Raji (cell line): ENCODE results near the gene OR1F1.

ENCODE experiments used
- POLR2A ChIP-seq: IDR thresholded peaks from 2 replicates; pipeline ENCODE4 v1.6.1; 2011; ENCODE audit warnings: low read depth, low read length, control low read depth; ENCODE audit not compliant: insufficient read depth

Gene OR1F1

DNA sequence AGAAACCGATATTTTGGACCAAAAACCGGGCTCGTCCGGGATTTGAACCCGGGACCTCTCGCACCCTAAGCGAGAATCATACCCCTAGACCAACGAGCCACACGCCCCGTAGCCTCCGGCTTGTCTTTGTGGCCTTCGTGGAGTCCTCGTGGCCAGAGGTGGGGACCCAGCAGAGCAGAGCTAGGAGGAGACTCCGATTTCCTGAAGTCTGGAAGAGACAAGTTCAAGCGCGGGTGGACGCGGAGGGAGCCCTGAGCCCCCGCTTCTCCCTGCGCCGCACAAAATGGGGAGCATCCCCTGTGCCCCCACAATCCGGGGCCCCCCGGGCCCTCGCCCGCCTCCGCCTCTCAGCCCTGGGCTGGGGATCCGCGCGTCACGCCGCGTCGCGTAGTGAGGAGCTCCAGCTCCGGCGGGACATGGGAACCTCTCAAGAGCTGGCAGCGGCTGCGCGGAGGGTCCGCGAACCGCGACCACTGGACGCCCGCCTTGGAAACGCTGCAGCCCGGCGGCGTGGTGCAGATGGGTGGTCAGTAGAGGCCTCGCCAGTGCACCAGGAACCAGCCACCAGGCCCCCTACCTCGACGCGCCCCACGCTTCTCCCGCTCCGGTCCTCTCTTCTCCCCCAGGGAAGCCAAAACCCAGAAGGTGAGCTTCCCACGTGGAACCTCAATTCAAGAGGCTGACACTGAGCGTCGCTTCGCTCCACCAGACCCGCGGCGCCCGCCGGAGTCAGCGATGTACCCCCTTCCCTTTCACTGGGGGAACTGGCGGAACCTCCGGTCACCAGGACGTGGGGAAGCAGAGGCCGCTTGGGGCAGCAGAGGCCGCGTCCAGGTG, 5.2 kb upstream of the OR1F1 start:
- TF ChIP-seq POLR2A, result no peak

DNA sequence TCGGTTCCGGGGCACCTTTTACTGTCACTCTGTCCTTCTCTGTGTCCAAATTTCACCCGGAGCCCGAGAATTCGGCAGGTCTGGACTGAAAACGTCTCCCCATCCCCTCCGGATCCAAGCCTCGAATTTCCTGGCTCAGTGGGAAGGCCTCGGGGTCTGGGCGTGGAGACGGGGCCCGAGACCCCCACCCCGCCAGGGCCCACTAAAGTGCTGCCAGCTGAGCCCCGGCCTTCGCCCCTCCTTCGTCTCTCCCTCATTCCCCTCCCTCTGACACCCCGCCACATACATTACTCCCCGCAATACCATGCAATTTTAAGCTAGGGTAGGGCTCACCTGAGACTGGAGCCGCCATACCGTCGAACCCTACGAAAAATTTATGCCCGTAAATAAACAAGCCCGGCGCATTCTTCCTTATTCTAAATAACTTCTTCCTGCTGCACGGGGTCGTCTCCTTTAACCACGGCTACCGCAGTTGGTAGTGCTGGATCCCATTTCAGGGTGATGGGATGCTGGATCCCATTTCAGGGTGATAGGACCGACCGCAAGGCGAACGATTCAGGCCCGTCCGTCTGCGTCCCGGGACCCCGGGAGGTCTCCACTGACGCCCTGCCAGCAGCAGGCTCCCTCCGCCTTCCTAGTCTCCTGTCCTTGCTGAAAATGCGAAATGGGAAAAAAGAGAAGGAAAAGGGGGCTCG, 4.4 kb upstream of the OR1F1 start:
- no peak for TF ChIP-seq POLR2A

DNA sequence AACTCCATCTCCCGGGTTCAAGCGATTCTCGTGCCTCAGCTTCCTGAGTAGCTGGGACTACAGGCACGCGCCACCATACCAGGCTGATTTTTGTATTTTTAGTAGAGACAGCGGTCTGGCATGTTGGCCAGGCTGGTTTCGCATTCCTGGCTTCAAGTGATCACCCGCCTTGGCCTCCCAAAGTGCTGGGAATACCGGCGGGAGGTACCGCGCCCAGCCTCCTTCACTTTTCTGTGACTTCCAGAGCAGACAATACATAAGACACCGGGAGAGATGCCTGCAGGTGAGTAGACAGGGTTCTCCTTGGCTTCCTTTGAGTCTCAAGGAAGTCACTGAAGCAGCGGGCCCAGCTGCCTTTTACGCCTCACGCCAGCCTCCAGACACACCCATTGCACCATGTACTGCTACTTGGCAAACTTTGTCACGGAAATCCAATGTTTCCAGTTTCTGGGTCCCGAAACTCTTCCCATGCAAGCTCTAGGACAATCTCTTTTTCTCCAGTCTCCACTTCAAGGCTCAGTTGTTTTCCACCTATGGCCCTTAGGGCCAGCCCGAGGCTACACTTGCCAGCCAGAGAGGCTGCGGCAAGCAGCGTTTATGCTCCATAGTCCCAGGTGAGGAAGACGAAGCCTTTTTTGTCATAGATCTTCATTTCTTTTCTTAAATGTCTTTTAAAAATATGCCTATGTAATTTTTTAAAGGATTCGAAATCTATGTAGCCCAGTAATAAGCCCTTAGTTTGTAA, 886 bp upstream of the OR1F1 start:
- TF ChIP-seq POLR2A, result no peak

DNA sequence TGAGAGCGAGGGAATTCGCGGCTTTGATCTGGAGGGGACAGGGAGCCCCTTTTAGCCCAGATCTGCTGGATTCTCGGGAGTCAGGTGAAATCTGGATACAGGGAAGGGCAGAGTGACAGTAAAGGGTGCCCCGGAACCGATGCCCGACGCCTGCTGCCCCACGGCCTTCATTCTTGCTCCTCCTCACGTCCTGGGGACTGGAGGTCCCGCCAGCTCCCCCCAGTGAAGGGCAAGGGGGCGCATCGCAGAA, 596 bp downstream of the OR1F1 start:
- TF ChIP-seq POLR2A, result no peak

DNA sequence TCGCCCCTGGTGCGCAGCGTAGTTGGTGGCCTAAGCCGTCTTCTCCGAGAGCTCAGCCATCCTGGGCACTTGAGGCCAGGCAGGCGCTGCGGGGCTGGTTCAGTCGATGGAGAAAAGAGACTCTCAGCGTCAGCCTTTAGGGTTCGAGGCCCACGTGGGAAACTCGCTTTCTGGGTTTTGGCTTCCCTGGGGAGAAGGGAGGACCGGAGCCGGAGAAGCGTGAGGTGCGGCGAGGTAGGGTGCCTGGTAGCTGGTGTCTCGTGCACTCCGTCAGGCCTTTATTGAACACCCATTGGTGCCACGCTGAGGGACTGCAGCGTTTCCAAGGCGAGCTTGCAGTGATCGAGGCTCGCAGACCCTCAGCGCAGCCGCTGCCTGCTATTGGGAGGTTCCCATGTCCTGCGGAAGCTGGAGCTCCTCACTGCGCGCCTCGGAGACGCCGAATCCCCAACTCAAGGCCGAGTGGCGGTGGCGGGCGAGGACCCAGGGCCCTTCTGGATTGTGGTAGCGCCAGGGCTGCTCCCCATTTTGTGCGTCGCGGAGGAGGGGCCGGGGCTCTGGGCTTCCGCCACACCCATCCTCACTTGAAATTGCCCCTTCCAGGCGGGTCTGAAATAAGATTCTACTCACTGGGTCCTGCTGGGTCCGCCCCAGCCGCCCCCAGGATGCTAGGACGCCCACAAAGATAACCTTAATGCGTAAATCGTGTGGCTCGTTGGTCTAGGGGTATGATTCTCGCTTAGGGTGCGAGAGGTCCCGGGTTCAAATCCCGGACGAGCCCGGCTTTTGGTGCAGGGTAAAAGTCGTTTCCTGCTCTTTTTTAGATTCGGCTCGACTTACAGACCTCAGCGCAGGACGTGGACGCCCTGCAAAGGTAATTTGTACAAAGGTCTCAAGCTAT, 1.2 kb downstream of the OR1F1 start:
- TF ChIP-seq POLR2A, result no peak

DNA sequence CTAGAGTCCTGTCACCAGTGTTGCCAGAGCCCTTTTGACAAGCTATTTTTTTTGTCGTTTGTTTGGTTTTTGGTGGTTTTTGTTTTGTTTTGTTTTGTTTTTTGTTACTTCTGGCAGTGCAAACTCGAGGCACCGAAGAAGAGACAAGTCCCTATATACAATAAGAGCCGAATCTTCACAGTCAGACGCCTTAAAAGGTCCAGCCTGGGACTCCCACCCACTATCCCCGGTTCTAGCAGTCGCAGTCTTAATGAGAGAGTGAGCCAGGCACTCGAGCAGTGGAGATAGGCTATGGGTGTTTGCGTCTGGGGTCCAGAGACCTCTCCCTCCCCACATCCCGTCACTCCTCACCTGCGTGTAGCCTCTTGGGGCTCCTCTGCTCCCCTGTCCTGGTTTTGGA, 1.9 kb downstream of the OR1F1 start:
- TF ChIP-seq POLR2A, result no peak

DNA sequence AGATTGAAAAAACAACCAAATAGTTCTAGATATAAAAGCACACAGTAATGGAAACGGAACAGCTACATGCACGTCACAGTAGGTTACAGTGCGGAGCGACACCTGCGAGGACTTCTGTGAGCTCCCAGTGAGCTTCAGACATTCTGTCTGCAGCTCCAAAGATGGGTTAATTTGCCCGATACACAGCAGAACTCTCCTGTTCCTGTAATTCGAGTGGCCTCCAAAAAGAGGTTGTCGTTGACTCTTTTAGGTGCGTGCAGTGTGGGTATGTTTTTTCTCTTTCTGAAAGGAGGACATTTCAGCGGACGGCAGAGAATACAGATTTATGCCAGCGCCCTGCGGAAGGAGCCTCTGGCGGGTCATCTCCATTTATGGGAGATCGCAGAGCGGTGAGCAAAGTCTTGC, 2.9 kb downstream of the OR1F1 start:
- TF ChIP-seq POLR2A, result no peak

DNA sequence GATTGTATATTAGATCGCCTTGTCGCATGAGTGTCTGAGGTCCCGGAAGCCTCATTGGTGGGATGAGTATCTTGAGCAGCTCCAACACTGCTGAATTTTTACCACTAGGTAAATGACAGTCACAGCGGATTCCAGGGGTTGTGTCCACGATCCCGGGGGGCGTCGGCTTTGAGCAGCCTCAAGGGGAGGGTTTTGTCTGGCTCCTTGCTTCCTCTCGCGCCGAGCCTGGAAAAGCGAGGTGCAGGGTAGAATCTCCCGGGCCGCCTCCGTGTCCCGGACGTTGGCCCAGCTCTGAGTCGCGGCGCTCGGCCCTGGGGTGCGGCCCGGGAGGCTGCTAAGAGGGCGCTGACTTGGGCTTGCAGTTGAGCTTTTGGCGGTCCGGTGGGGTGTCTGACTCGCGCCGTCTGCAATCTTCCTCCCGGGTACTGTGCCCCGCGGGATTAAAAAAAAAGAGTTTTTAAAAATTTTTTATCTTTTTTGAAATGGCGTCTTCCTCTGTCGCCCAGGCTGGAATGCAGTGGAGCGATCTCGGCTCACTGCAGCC, 4.5 kb downstream of the OR1F1 start:
- TF ChIP-seq POLR2A, result no peak

DNA sequence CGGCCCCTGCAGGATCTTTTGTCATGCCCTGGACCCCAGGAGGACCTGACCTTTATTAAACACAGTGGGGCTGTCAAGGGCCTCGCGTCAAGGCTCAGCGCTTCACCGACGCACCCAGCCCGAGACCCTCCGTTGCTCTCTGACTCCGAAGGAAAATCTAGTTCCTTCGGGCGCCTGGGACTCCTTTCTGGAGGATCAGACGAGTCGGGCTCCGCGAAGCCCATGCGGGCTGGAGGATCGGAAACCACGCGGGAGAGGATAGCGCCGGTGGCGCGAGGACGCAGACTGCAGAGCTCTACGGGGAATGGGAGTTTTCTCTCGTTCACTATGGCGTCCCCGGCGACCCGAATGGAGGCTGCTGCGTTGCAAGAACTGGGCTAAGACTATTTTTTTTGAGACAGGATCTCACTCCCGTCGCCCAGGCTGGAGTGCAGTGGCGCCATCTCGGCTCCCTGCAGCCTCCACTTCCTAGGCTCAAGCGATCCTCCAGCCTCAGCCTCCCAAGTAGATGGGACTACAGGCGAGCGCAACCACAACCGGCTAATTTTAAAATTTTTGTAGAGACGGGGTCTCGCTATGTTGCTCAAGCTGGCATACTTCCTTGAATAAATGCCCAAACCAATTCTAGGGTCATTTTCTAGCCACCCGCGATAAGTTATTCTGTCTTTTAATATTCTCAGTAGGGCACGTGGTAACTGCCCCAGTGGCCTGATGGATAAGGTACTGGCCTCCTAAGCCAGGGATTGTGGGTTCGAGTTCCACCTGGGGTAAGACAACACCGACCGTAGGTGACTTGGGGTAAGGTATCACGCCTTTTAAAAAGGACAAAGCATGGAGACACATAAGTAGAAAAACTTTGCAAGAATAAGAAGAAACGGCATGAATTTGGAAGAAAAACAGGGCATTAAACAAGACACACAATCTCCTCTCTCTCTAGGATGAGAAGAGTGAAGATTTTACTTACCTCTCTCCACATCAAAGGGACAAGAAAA, 5.5 kb downstream of the OR1F1 start:
- TF ChIP-seq POLR2A, result no peak

DNA sequence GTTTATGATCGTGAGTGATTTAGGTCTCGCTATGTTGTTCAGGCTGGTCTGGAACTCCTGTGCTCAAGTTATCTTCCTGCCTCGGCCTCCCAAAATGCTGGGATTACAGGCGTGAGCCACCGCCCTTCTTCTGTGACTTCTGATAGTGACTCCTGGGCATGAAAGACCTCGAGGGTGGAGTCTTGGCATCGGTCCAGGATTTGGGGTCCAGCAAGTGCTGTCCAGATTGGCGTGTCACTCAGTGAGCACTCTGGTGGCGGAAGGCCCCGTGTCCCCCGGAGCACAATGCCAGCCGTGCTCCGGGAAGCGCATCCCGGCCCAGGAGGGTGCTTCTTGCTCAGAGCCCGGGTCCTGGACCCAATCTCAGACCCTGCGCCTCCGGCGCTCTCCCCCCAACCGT, 6.8 kb downstream of the OR1F1 start:
- TF ChIP-seq POLR2A, result no peak

DNA sequence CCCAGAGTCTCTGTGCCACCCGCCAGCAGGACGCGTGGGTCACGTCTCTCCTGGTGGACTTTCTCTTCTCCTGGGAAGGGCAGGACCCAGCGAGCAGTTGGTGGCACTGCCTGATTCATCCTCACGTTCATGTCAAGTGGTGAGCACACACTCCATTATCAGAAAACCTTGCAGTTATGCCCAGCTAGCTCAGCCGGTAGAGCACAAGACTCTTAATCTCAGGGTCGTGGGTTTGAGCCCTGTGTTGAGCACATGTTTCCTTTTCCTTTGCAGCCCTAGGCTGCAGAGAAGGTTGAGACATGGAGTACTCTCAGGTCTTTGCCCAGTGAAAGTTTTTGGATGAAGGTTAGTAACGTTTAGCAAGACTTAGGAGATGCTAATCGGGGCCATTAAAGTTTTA, 8.0 kb downstream of the OR1F1 start:
- TF ChIP-seq POLR2A, result no peak

DNA sequence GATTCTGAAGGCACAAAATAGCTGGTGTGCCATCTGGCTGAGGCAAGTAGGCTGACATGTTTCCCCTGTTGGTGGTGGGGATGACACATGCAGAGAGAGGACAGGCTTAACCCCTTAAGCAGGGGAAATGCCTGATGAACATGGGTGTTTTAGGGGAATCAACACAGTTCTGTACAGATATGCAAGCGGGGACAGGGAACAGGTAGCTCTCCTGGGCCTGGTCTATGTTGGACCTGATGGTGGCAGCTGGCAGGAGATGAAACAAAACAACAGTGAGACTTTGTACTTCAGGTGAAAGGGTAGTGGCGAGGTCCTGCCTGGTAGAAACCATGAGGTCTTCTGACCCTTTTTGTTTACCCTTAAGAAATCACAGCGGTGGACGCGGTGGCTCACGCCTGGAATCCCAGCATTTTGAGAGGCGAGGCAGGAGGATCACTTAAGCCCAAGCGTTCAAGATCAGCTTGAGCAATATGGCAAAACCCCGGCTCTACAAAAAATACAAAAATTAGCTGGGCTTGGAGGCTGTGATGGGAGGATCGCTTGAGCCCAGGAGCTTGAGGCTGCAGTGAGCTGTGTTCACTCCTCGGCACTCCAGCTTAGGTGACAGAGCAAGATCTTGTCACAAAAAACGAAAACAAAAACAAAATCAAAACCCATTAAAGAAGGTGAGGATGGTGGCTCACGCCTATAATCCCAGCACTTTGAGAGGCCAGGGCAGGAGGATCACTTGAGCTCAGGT, 10.5 kb downstream of the OR1F1 start:
- no peak for TF ChIP-seq POLR2A
